ENCODE data around the gene RIMS1.

DNA sequence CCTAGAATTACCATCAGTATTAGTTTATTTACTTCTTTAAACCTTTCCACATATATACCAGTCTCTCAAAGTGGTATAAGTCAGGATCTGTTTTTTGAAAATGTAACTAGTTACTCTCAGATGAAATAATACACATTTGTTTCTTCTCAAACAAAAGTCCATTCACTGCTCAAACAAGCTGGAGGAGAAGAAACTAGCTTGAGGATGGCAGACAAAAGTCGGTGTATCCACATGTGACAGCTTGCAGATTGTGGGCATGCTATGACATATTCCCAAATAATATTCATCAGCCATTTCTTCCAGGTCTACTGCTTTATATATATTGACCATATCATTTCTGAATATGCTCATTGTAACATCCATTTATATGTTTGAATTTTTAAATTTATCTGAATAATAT, 538.1 kb downstream of the RIMS1 start:
- TF ChIP-seq, protein P1, sequence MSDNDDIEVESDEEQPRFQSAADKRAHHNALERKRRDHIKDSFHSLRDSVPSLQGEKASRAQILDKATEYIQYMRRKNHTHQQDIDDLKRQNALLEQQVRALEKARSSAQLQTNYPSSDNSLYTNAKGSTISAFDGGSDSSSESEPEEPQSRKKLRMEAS (IDR thresholded peaks at IDR 0.05): no peak
- no peak for TF ChIP-seq GTF2F1 (IDR thresholded peaks at IDR 0.05; ENCODE audit: low read length)
- no peak for TF ChIP-seq ZNF263 (CRISPR knock-in tag; IDR thresholded peaks at IDR 0.05)

Measured in HepG2 (cell line).